Stomach (tissue), 9 donors: ENCODE data around the gene IGF2BP3. TPM values are rescaled to one million over a fixed set of nuclear protein-coding genes. Genes with fewer than 3 reads are reported as not detected.

Experiments
- DNase-seq, 2 donors: peaks; one replicate each; pipeline versions ENCODE4 v3.0.0 to v3.0.0-alpha.2; 2013 to 2019
- H3K27ac ChIP-seq, 5 donors: fragments of 200-600 bp in 4 of 5; sonication (generic) in 4 of 5; one replicate each; pipeline ENCODE4 v1.5.1; 2013 to 2019; ENCODE audit warnings: mild to moderate bottlenecking in 1 of 5, moderate library complexity in 1 of 5
- H3K27me3 ChIP-seq, 3 donors: fragments of 200-600 bp; sonication (generic); one replicate each; pipeline ENCODE4 v1.5.1; 2017 to 2019; ENCODE audit warnings: mixed run types in 1 of 3
- H3K36me3 ChIP-seq, 4 donors: fragments of 200-600 bp; sonication (generic); 1 replicate in 3 of 4; 2 replicates in 1 of 4; pipeline ENCODE4 v1.5.1; 2016 to 2019
- H3K4me1 ChIP-seq, 4 donors: fragments of 200-600 bp; sonication (generic); one replicate each; pipeline ENCODE4 v1.5.1; 2016 to 2019
- H3K4me3 ChIP-seq, 4 donors: fragments of 200-600 bp; sonication (generic) in 3 of 4; one replicate each; pipeline ENCODE4 v1.5.1; 2016 to 2019; ENCODE audit warnings: mild to moderate bottlenecking in 1 of 4
- H3K9me3 ChIP-seq, 4 donors: fragments of 200-600 bp; sonication (generic); one replicate each; pipeline ENCODE4 v1.5.1; 2016 to 2019
- EP300 ChIP-seq: sonication (generic); formaldehyde crosslinking; IDR thresholded peaks from one replicate; pipeline ENCODE4 v1.6.1; 2017; ENCODE audit warnings: antibody characterized with exemption
- POLR2A ChIP-seq, 4 donors: fragments of 450-650 bp; IDR thresholded peaks; one replicate each; pipeline ENCODE4 v1.6.1; 2016; ENCODE audit warnings: antibody characterized with exemption in 4 of 4, control low read depth in 2 of 4, mild to moderate bottlenecking in 1 of 4, moderate library complexity in 1 of 4
- POLR2AphosphoS5 ChIP-seq, 3 donors: sonication (generic); formaldehyde crosslinking; IDR thresholded peaks; one replicate each; pipeline ENCODE4 v1.6.1; 2016; ENCODE audit warnings: antibody characterized with exemption in 3 of 3
- WGBS, 5 donors: extraction: QIAGEN DNeasy Blood & Tissue Kit in 3 of 5; methylation state at CpG; one replicate each; pipeline versions ENCODE4 v1.1.5 to v1.1.7; 2013 to 2018; 5-methylcytosine and 5-hydroxymethylcytosine counted together
- intact Hi-C: fragments of 100-400 bp; cut with DNase I; formaldehyde crosslinking; loops from one replicate; pipeline ENCODE4 v1.15.1; 2023; ENCODE audit warnings: low total_unique reads
- polyA plus RNA-seq, 3 donors: library from polyadenylated mRNA; stranded (reverse); fragments of 200-250 nt; gene quantifications; one replicate each; pipeline ENCODE4 v1.2.3, GENCODE V29; 2013
- total RNA-seq, 5 donors: library from RNA; depleted of rRNA; stranded (reverse); fragments of >200 nt; gene quantifications; one replicate each; pipeline versions ENCODE4 v1.1.0 to v1.2.3, GENCODE V29; 2014 to 2016
- TF ChIP-seq, protein P1 (sequence below), 7 experiments: fragments of 450-650 bp in 4 of 7; fragments of 200-600 bp in 3 of 7; sonication (generic) in 3 of 7; IDR thresholded peaks; one replicate each; pipeline ENCODE4 v1.5.1; 2016 to 2019; ENCODE audit warnings: antibody characterized with exemption in 7 of 7, control low read depth in 2 of 7, mild to moderate bottlenecking in 1 of 7
- donor health status: healthy with polysubstance abuse.
- donor health status: Bipolar disorder and iron deficiency.
- donor health status: healthy.

IGF2BP3 gene
- total and polyA plus RNA-seq, 8 donors: 0.43 to 61.9 (median 5.2) TPM; not detected in 4

DNA sequence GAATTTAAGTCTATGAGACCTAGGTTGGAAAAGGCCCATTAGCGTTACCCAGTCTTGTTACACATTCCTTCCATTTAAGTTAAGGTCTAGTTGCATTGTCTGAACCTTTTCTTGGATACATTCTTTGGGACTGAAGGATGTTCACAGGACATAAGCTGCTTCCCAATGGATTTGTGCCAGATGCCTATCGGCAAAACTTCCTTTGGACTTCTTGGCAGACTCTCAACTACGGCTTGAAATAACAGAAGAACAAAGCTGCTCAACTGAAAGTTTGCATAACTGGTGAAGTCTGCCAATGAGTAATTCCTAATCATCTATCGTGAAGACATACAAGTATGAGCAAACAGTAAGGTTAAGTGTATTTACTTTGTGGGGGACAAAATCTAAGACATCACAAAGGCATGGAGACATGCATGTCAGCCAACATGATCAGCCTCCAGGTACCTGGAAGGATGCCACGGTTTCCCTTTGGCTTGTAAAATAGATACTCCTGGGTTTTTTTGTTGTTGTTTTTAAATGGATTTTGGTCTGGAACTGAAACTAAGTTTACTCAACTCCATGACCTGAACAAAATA lies 135.7 kb downstream of the IGF2BP3 start:
- peak; percentile 77 to 81 for DNase-seq
- peak in 2 of 3 donors; percentile 92 to 93 for TF ChIP-seq POLR2AphosphoS5 (IDR thresholded peaks at IDR 0.05)
- TF ChIP-seq POLR2A (IDR thresholded peaks at IDR 0.05): no peak
- H3K27ac ChIP-seq: peak overlapping the region in 4 of 5 donors; percentile 2 to 76 (median 60)
- H3K4me3 ChIP-seq: no peak overlapping the region
- H3K36me3 ChIP-seq: no peaks in the 10 kb centered on the region
- H3K27me3 ChIP-seq: peaks cover 0 to 44% (median 14%) of the 10 kb centered on the region in 3 donors
- H3K4me1 ChIP-seq: peaks cover 23 to 43% (median 34%) of the 10 kb centered on the region in 4 donors
- intact Hi-C loops: no loop called here
- WGBS, 5 donors: 13 to 25% (median 16%) methylated on average over 5 of the region's 5 CpGs
- peaks cover 0 to 8% (median 2%) of the 10 kb centered on the region in 4 donors for H3K9me3 ChIP-seq

DNA sequence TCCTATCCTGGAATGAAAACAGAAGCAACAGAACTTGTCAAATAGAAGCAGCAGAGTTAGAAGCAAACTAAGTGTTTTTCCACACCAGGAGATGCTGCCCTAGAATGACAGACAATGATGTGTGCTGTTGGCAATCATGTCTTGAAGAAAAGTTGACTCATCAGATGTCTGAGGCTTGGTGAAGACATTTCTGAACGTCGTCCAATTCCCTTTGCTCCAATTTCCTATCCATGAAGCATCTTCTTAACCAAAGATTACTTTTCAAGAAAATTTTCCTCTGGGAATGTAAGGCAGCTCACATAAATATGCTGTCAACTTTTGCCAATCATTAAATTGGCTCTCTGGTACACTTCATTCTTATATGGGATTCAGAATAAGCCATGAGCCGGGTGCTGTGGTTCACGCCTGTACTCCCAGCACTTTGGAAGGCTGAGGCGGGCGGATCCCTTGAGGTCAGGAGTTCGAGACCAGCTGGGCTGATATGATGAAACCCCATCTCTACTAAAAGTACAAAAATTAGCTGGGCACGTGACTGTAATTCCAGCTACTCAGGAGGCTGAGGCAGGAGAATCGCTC lies 136.5 kb downstream of the IGF2BP3 start:
- H3K4me1 ChIP-seq: peaks cover 23 to 43% (median 34%) of the 10 kb centered on the region in 4 donors
- H3K27ac ChIP-seq: peak overlapping the region; percentile 2 to 76 (median 50)

DNA sequence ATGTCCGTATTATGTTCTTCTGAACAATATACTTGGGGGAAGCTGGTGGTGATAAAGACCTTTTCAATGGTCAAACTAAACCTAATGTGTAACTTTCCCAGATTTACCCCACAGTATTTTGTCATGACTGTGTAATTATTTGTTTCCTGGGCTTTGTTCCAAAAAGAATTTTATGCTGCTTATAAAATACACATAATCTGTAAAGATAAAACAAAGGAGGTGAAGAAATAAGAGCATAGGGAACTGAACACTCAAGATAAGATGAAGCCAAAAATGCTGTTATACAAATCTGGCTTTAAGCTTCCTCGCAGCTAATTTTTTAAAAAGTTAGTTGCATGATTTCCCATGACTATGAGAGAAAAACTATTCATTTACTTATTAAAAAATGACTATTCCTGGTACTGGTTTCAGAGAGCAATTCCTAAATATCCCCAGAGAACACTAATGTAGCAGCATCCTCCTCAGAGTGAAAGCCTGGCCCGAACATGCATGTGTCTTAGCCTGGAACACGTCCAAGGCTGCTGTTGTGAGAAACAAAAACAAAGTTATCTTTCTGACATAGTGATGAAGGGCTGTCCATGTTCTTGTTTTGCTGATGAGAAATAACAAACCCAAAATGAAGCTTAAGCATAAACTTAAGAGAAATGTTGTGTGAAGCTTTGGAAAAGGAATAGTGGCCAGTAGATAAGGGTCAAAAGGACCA lies 137.2 kb downstream of the IGF2BP3 start:
- Histone ChIP-seq H3K27ac (peak overlapping the region in 3 of 5 donors; percentile 50 to 76 (median 71)), H3K27me3 (peaks cover 0 to 33% (median 14%) of the 10 kb centered on the region in 3 donors), H3K9me3 (peaks cover 0 to 8% (median 2%) of the 10 kb centered on the region in 4 donors), H3K4me3 (no peak overlapping the region), H3K4me1 (peaks cover 23 to 43% (median 34%) of the 10 kb centered on the region in 4 donors), H3K36me3 (no peaks in the 10 kb centered on the region)
- peak in 1 of 2 donors; percentile 90 for DNase-seq
- TF ChIP-seq EP300: no peak
- no peak for TF ChIP-seq POLR2AphosphoS5 (IDR thresholded peaks at IDR 0.05)
- TF ChIP-seq, protein P1, sequence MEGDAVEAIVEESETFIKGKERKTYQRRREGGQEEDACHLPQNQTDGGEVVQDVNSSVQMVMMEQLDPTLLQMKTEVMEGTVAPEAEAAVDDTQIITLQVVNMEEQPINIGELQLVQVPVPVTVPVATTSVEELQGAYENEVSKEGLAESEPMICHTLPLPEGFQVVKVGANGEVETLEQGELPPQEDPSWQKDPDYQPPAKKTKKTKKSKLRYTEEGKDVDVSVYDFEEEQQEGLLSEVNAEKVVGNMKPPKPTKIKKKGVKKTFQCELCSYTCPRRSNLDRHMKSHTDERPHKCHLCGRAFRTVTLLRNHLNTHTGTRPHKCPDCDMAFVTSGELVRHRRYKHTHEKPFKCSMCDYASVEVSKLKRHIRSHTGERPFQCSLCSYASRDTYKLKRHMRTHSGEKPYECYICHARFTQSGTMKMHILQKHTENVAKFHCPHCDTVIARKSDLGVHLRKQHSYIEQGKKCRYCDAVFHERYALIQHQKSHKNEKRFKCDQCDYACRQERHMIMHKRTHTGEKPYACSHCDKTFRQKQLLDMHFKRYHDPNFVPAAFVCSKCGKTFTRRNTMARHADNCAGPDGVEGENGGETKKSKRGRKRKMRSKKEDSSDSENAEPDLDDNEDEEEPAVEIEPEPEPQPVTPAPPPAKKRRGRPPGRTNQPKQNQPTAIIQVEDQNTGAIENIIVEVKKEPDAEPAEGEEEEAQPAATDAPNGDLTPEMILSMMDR (IDR thresholded peaks at IDR 0.05): no peak
- no peak for TF ChIP-seq POLR2A (IDR thresholded peaks at IDR 0.05)
- WGBS, 5 donors: 11 to 20% (median 14%) methylated on average over 4 of the region's 4 CpGs
- intact Hi-C loops: no loop called here

More for the DNA sequence above, 136.5 kb downstream of the IGF2BP3 start:
- Histone ChIP-seq H3K4me3 (no peak overlapping the region), H3K36me3 (no peaks in the 10 kb centered on the region), H3K9me3 (peaks cover 0 to 8% (median 2%) of the 10 kb centered on the region in 4 donors), H3K27me3 (peaks cover 0 to 40% (median 14%) of the 10 kb centered on the region in 3 donors)
- peak in 1 of 2 donors; percentile 63 for DNase-seq
- intact Hi-C loops: no loop called here
- 34 to 51% (median 37%) methylated on average over 9 of the region's 9 CpGs for WGBS, 5 donors
- TF ChIP-seq POLR2AphosphoS5 (IDR thresholded peaks at IDR 0.05) (peak in 1 of 3 donors; percentile 10), EP300 (no peak)

DNA sequence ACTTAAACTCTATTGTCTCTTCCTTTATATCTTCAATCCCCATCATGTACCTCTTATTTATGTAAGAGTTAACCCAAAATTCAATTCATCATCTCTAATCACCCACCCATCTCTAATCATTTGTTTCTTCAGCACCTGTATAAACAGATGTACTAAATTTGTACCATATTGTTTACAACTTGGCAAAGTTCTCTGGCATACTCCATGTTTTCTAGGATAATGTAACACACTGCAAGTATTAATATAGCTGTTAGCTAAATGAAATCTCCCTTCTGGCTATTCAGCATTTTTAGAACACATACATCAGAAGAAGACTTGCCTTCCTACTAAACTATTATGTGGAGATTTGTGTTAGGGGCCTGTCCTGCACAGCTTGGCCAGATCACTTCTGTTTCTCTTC lies 138.1 kb downstream of the IGF2BP3 start:
- no peak for TF ChIP-seq POLR2A (IDR thresholded peaks at IDR 0.05)
- no peak for TF ChIP-seq EP300
- TF ChIP-seq POLR2AphosphoS5 (IDR thresholded peaks at IDR 0.05): no peak
- TF ChIP-seq, protein P1 (IDR thresholded peaks at IDR 0.05): no peak
- Histone ChIP-seq H3K9me3 (peaks cover 0 to 2% (median 0%) of the 10 kb centered on the region in 4 donors), H3K36me3 (no peaks in the 10 kb centered on the region), H3K27ac (peak overlapping the region in 1 of 5 donors; percentile 50), H3K4me1 (peaks cover 23 to 43% (median 34%) of the 10 kb centered on the region in 4 donors), H3K4me3 (no peak overlapping the region), H3K27me3 (peaks cover 0 to 25% (median 8%) of the 10 kb centered on the region in 3 donors)
- intact Hi-C loops: no loop called here
- DNase-seq: peak in 1 of 2 donors; percentile 45

DNA sequence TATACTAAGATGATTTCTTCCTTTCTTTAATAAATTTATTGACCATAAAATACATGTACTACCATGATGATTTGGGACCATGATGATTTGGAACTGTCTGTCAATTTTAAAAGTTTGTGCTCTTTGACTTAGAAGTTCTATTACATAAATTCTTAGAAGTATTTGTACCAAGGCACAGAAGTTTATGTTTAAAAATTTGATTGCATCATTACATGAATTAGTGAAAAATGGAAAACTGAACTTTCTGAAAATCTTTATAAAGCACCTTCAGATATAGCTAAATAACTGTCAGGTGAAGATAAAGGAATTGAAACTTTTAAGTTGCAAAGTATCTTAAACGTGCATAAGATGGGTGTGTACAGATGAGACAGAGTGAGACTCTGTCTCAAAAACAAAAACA lies 139.2 kb downstream of the IGF2BP3 start:
- H3K9me3 ChIP-seq: no peaks in the 10 kb centered on the region
- peaks cover 23 to 41% (median 34%) of the 10 kb centered on the region in 4 donors for H3K4me1 ChIP-seq
- TF ChIP-seq, protein P1 (IDR thresholded peaks at IDR 0.05): no peak
- no peak for TF ChIP-seq POLR2AphosphoS5 (IDR thresholded peaks at IDR 0.05)
- TF ChIP-seq POLR2A (IDR thresholded peaks at IDR 0.05): no peak
- no peak for TF ChIP-seq EP300
- no peak for DNase-seq
- H3K27me3 ChIP-seq: peaks cover 0 to 14% (median 6%) of the 10 kb centered on the region in 3 donors
- H3K36me3 ChIP-seq: no peaks in the 10 kb centered on the region
- intact Hi-C loops: no loop called here
- no peak overlapping the region for H3K27ac ChIP-seq
- 62 to 78% (median 73%) methylated on average over 1 of the region's 1 CpG for WGBS, 5 donors
- H3K4me3 ChIP-seq: no peak overlapping the region
